GM19455 (cell line): ENCODE measurements around the gene PIGM.
A peak's percentile ranks its signal among the peaks of the same experiment; 100 is the strongest.
"Not testable (repeated sequence)": the region's sequence is repeated elsewhere in the genome, so short reads cannot be mapped to it uniquely, and the experiment has no call there.

Source experiments
- ATAC-seq: cut with Tn5 transposase; IDR thresholded peaks from one replicate; pipeline ENCODE4 v1.9.1; 2021; ENCODE audit not compliant: unreplicated experiment

PIGM gene

DNA sequence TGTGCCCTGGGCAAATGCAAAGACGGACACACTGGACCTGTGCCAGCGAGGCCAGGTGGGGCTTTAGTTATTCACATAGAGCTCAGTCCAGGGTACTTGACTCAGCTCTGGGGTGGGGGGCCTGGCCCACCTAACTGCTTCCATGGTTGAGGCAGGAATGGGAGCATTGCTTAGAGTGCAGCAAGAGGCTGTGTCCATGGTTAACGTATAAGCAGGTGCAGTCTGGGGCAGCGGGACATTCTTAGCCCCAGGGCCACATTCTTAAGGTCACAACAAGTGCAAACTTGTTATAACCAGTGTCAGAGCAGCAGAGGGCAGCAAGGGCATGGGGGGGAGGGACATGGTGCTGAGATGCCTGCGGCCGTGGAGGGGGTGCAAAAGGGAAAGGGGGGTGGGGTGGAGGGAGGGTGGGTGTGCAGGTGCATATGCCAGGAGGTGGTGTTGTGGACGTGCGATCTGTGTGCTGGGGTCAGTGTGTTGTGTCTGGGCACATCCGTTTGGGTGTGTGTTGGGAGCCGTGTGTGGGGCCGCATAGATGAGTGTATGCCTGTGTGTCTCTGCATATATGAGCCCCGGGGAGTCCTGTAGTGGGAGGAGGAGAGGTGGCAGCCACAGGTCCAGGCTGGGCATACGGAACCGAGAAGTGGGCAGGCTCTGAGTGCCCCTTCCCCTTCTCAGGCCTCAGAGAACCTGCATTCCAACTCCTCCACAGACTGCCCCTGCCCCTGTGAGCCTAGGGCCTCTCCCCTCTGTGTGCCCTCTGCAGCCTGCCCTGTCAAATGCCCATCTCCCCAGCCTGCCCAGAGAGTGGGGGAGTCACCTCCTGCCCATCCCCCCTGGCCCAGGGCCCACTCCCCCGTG is 29.8 kb upstream of the PIGM start:
- ATAC-seq: no peak

DNA sequence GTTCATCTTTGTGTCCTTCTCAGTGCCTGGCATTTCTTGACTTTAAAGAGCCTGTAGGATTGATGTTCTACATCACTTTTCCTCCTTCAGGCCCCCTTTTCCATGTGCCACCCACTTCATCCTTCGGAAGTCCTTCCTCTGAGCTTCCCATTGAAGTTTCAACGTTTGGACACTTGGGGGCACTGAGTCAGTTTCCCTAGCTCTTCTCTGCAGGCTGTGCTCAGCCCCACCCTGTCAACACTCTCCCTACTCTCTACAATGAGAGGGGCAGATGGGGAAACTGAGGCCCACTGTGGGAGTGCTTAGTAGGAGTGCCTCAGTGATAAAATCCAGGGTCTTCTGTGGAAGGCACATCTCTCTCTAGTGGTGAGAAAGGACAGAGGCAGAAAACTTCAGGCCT is 26.3 kb upstream of the PIGM start:
- no peak for ATAC-seq

DNA sequence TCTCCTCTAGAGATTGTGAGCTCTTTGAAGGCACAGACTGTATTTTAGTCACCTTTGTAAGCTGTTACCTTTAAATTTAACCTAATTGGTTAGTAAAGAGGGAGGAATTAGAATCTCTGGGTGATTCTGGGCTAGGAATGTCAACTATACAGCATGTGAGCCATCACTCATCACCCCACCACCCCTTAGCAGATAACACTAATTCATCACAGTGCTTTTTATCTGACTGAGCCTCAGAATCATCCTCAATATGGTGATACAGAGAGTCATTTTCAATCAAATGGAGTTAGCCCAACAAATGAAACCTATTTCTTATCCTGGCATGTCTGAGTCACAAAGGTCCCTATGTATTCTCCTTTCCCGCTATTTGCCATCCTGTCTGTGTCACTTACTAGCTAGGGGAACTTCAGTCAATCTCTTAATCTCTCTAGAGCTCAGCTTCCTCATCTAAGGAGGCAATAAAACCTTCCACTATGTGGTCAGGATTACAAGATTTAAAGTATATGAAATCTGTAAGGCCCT is 24.9 kb upstream of the PIGM start:
- no peak for ATAC-seq

DNA sequence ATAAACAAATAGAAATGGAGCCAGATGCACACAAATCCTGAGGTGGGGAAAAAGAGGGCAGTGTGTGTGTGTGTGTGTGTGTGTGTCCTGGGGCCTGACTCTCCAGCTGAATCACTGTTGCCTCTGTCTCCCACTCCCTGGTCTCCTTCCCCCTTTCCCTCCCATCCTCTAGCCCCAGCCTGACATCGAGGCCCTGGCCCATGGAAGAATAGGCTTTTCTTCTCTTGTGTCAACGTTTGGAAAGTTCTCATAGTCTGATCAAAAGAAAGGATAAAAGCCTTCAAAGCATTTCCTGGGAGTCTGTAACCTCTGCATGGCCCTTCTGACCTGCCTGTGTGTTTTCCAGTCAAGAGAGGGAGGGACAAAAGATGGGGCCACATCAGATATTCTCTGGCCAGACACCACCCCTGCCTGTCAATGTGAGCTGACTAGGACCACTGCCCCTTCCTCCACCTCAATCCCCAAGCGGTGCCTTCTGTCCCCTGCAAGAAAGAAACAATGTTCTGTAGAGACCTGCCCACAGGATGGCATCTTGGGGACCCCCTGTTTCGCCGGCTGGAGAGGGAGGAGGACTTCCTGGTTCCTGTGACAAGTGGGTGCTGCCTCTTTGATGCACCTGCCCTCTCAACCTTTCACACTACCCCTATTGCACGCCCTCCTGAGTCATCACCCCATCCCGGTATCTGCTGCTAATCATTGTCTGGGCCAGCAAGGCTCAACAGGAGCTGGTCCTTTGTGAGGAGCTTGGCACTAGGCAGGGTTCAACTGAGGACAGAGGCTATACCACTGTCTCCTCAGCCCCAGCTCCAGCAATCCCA is 22.0 kb upstream of the PIGM start:
- no peak for ATAC-seq

DNA sequence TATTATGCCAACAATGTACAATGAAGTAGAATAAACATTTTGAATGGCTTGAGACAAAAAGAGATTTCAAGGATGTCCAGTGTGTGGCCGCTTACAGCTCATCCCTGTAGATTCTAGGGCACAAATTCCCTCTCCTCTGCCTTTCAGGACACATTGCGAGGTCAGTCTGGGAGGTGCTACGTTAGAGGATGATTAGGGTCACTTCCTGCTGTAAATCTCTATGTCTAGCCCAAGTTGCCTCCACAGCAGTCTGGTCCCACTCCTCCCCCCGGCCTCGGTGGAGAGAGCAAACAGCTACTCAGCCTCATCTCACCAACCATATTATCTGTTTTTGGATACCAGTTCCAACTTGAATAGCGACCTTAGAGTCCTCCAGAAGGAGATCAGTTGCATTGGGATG is 21.1 kb upstream of the PIGM start:
- no peak for ATAC-seq

DNA sequence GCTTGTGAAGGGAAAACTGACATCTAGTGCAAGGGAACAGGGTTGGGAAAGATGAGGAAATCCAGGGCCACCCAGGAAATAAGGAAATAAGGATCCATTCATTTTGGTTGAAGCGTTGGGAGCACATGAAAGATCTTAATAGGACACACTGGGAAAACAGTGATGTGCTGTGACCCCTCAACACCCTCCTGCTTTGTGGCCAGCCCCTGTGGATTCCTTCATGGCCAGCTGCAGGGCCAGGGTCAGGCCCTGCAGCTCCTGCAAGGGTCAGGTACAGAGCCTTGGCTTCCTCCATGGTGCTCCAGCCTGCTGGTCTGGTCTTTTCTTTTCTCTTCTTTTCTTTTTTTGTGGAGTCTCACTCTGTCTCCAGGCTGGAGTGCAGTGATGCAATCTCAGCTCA is 18.8 kb upstream of the PIGM start:
- ATAC-seq: no peak

DNA sequence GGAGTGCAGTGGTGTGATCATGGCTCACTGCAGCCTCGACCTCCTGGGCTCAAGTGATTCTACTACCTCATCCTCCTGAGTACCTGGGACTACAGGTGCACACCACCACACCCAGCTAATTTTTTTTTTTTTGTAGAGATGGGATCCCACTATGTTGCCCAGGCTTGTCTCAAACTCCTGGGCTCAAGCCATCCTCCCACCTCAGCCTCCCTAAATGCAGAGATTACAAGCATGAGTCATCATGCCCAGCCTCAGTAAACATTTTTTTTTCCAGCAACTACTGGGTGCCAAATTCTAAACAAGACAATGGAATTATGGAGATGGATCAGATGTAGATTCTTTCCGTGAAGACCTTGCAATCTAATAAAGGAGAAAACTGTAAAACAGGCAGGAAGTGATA is 18.4 kb upstream of the PIGM start:
- not testable (repeated sequence) for ATAC-seq

DNA sequence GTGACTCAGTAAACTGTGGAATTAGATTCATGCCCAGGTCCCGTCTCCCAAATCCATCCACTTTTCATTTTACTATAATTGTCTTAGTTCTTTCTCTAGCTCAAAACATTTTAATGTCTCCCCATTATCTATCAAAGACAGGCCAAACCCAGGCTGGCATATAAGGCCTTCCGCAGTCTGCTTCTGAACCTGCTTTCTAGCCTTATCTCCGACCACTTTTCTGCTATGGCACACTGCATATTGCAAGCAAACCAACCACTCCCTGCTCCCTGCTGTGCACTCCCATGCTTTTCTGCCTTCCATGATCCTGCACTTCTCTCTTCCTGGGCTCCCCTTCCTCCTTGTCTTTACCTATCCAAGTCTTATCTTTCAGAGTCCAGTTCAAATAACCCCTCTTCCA is 17.3 kb upstream of the PIGM start:
- ATAC-seq: no peak

DNA sequence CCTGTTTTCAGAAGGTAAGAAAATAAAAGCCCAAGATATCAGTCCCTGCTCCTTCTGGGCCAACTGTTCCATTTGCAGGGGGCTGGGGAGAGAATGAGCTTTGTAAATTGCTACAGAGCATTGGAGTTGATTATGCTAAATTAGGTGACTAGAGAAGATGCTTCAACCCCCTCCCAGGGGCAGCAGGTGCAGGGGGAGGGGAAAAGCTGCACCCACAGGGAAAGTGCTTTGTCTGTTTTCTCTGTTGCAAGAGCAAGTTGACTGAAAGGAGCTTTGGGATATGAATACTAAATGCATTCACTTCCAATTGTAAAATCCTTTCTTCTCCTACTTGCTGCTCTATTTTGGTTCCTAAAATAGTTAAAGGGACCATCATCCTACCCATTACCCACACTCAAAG is 16.5 kb upstream of the PIGM start:
- no peak for ATAC-seq

DNA sequence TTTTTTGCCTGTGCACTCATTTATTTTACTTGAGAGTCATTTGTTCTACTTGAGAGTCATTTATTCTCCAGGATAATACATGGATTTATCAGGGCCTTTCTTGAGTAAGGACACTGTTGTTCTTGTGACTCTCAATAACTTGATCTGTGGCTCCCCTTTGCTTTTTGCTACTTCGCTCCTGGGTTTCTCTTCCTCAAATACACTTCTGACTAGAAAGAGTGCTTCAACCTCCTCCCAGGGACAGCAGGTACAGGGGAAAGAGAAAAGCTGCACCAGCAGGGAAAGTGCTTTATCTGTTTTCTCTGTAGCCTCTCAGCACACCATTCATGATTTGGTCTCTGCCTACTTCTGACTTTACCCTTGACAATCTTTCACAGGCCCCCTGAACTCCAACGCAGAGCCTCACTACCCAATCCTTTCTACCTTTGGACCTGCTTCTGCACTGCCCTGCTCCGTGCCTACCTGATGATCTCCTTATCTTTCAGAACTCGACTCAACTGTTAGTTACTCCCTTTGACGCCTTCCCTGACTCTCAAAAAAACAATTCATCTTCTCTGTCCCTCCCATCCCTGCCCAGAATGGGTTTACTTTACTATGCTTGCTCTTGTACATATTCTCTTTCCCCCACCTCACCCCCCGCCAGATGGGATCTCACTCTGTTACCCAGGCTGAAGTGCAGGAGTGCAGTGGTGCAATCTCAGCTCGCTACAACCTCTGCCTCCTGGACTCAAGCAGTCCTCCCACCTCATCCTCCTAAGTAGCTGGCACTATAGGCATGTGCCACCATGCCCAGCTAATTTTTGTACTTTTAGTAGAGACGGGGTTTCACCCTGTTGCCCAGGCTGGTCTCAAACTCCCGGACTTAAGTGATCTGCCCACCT is 15.6 kb upstream of the PIGM start:
- ATAC-seq: peak; percentile 45

DNA sequence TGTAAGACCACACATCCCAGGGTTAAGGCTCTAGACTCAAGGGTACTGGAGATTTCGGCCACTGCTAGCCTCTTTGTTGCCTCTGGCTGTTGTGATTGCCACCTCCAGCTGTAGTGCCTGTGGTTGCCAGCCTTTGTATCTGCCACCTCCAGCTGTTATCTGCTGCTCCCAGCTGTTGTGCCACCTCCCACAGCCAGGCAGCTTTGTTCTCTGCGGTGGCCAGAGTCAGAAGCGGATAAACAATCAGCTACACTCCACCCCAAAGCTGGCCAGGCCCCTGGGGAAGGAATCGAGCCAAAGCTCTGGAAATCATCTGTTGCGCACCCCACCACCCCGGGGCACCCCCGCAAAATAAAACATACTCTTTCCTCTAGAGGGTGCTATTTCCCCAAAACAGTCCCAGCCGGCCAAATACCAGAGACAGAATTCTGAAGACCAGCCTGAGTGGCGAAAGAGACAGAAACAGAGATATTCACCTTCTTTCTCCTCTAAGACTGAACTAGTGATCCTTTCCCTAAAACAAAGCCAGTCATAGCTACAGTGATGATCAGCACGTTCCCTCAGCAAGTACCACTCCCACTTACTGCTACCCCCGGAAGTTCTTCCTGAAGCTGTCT is 14.8 kb upstream of the PIGM start:
- peak; percentile 81 for ATAC-seq

DNA sequence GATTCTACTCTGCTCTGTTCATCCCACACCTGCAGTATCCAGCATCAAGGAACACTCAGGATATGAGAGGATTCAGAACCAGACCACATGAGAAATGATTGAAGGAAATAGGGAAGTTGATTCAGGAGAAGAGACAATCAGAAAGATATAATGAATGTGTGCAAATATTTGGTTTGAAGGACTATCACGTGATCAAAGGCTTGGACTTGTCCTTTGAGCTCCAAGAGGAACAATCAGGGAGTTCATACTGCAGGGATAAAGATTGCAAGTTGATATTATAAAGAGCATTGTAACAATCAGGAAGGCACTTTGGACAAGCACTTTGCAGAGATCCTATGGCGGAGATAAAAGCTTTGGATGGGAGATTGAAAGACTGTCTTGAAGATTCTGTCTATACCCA is 13.9 kb upstream of the PIGM start:
- no peak for ATAC-seq

DNA sequence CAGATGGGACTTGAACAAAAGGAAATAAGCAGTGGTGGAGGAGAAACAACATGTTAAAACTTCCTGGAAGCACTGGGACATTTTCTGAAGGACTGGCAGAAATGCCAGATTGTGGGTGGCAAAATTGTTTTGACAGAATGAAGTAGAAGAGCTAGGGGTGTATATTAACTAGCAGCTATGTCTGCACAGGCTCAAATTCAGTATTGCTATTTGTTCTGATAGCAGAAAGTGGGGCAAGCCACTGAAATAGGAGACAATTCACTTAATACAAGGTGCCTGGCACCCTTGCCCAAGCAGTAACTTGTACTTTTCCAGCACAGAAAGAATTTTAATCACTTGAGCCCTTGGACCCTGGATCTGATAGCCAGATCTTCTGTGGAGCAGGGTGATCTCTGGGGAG is 11.8 kb upstream of the PIGM start:
- no peak for ATAC-seq

DNA sequence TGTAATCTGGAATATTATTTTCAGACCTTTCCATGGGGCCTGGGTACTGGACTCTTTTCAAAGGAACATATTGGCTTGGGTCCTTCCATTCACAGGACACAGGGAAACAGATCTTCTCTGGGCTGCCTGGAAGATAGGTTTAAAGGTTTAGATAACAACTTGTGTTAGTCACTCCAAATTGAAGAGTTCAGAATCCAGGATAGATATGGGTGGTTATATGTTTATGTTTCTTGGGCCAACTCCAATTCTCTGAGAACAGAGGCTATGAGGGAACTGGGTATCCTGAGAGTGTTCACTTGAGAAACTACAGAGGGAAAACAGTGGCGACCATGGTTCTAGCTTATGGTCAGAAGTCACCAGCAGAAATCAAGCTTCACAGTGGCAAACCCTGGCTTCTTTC is 8.7 kb upstream of the PIGM start:
- ATAC-seq: no peak

DNA sequence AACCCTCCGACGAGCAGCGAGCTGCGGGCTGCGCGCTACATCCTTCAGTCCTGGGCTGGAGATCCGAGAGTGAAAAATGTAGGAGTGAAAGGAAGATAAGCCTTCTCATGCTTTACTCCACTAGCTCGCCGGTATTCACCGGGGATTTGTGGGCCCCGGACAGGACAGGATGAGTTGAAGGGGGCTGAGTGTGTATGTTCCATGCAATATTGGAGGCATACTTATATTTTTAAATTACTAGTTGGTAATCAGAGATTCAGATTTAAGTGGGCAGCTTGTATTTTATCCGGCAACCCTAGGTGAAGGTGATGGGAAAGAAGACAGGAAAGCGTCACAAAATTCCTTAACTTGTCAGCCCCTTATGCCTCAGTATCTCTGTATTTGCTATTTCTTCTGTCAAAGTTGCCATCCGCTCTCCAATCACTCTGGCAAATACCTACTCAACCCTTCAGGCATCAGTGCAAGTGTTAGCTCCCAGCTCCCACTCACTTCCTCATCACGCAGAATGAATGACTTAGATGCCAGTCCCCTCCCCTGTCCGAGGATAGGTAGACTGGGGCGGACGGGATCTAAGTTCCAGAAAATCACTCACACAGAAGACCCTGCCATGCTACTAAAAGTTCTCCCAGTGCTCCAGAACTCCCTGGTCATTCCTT is 503 bp upstream of the PIGM start:
- peak; percentile 29 for ATAC-seq

DNA sequence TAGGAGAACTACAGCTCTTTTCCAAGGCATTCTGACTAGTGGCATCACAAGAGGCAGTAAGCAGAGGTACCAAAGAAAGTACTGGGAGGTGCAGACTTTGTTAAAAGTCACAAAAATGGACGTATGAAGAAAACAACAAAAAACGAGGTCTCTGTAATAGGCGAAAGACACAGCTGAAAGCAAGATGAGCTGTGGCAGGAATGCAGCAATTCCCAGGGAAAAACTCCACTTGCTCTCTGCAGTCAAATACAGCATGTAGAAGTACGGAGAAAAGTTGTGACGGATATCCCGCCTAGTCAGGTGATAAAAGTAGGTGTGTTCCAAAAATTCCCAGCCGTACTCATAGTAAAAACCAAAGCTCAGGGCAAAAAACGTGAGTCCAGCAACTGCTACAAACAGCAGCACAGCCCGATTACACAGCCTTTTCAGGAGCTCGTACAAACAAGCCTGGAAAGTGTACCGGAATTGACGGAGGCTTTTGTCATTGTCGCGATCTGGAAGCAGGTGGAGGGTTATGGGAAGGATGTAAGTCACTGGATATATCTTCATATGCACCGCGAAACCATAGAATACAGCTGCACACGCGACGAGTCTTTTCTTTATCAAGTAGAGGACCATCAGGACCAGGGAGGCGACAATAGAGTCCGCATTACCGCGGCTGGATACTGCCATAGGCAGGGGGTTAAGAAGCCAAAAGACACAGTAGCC is 979 bp downstream of the PIGM start:
- ATAC-seq: peak; percentile 10

DNA sequence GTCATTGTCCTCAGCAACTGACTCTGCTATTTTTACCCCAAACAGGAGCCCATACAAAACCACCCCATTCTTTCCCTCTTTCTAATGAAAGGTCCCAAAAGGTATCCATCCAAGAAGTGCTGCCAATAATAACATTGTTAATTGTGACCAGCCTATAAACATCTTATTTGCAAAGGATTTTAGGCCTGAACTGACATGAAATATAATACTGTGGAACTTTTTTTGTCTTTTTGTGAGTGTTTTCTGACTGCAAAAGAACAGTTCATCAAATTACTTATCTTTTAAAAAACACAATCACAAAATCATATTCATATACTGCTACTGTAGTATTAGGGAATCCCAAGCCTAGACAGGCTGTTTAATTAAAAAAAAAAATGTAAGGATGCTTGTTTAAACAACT is 3.4 kb downstream of the PIGM start:
- ATAC-seq: no peak

DNA sequence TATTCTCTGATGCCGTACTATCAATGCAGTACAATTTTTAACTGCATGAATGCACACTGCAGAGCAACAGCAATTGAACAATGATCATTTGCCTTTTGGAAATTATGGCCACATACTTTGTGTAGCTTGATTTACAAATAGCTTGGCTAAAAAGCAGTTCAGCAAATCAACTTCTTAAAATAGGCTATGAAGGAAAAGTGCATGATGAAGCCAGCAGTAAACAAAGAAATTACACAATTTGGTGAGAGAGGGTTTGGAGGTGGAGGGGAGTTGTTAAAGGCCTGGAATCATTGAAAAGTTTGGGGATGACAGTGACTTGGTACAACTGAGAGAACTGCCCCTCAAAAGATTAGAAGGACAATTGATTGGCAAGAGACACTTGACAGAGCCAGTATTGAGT is 6.5 kb downstream of the PIGM start:
- ATAC-seq: no peak

DNA sequence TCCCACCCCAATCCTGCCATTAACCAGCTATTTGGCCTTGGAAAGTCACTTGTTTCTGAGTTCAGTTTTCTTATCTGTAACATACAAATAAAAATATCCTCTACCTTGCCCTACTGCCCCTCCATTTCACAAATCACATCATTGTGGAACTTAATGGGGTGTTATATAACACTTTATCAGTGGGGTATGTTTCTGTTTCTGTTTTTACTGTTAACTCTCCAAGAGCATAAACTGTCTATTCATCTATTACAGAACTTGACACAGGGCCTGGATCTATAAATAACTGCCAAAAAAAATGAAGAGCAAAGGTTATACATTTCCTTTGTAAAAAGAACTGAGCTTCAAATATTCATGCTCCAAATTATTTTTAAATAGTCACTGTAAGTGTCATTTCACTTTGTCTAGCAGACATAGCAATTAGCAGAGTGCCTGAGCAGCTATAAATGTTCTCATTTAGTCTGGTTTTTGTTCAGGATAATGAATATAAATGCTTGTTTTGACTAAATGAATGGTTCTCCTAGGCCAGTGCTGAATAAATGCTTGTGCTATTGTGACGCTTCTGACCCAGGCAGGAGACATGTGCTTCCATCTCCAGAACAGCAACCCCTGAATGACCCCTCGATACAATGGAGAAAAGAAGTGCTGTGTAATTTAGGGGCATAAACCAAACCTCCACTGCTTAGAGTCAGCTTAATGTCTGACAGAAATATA is 7.4 kb downstream of the PIGM start:
- ATAC-seq: no peak
